Esophagus (tissue), 2 donors: ENCODE measurements around the gene HERPUD1. TPM values are rescaled to one million over a fixed set of nuclear protein-coding genes. Genes with fewer than 3 reads are reported as not detected.
"Not testable (repeated sequence)": the region's sequence is repeated elsewhere in the genome, so short reads cannot be mapped to it uniquely, and the experiment has no call there.

Experiments used
- H3K27ac ChIP-seq, 2 donors: one replicate each; pipeline ENCODE4 v1.5.1; 2013; ENCODE audit warnings: low read depth in 2 of 2, mild to moderate bottlenecking in 2 of 2, inconsistent platforms in 1 of 2, low read length in 1 of 2, moderate library complexity in 1 of 2
- H3K27me3 ChIP-seq, 2 donors: one replicate each; pipeline ENCODE4 v1.6.1; 2013; ENCODE audit warnings: low read length in 2 of 2, control low read depth in 1 of 2, mild to moderate bottlenecking in 1 of 2; ENCODE audit not compliant: insufficient read depth in 2 of 2, control insufficient read depth in 1 of 2
- H3K36me3 ChIP-seq, 2 donors: one replicate each; pipeline ENCODE4 v1.6.1; 2013; ENCODE audit warnings: low read length in 1 of 2; ENCODE audit not compliant: control insufficient read depth in 2 of 2, insufficient read depth in 2 of 2
- H3K4me1 ChIP-seq, 2 donors: one replicate each; pipeline ENCODE4 v1.6.1; 2013; ENCODE audit warnings: low read length in 1 of 2; ENCODE audit not compliant: control insufficient read depth in 2 of 2, insufficient read depth in 2 of 2
- H3K4me3 ChIP-seq, 2 donors: one replicate each; pipeline ENCODE4 v1.5.1; 2013; ENCODE audit warnings: low read length in 2 of 2, mild to moderate bottlenecking in 2 of 2, low read depth in 1 of 2, moderate library complexity in 1 of 2
- H3K9me3 ChIP-seq, 2 donors: one replicate each; pipeline ENCODE4 v1.6.1; 2013; ENCODE audit warnings: mild to moderate bottlenecking in 2 of 2, low read depth in 1 of 2, low read length in 1 of 2, moderate library complexity in 1 of 2; ENCODE audit not compliant: control insufficient read depth in 2 of 2, insufficient read depth in 1 of 2
- WGBS, 2 donors: extraction: QIAGEN DNeasy Blood & Tissue Kit; methylation state at CpG; one replicate each; pipeline ENCODE4 v1.1.7; 2013; 5-methylcytosine and 5-hydroxymethylcytosine counted together
- polyA plus RNA-seq, 2 donors: library from polyadenylated mRNA; stranded (reverse); fragments of 200-250 nt; gene quantifications; one replicate each; pipeline ENCODE4 v1.2.3, GENCODE V29; 2013
- donor health status: healthy with polysubstance abuse.
- donor health status: Bipolar disorder and iron deficiency.

HERPUD1 gene
- polyA plus RNA-seq, 2 donors, result 25.6 to 45.4 TPM

DNA sequence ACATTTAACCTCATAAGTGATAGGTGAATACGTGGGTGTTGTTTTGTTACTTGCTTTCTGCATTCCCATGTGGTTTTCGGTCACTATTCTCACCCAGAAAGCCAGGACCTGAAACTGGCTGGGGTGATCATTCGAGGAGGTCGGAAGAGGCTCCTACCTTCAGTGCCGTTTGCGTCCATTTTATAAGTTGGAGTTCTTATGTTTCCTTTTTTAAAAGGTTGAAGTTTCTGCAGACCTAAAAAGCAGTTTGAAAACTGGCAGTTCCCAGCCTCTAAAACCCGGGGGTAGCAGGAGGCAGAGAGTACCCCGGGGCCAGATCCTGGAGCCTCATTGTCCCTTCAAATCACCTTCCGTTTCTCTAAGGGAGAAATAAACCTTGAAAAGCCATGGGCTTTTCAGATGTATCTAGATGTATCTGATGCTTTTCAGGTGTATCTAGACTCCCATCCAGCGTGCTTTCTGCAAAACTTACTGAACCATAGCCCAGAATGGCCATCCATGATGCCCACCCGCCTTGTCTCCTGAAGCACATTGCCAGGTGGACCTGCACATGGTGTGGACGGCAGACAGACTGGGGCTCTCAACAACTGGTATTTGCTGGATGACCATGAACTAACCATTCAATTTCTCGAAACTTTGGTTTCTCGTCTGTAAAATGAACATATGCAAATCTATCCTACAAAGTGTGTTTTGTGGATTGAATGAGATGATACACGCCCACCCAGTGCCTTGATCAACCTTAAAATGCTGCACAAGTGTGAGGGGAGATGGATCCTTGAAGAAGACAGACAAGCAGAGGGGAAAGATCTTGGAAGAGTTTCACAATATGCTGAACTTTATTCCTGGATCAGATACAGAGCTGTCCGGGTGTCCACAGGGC, 58.7 kb downstream of the HERPUD1 start:
- Histone ChIP-seq H3K4me1 (peaks cover 0 to 14% of the 10 kb centered on the region in 2 donors), H3K36me3 (no peaks in the 10 kb centered on the region), H3K4me3 (peak overlapping the region in 1 of 2 donors; percentile 79), H3K27ac (peak overlapping the region in 1 of 2 donors; percentile 3), H3K27me3 (no peaks in the 10 kb centered on the region), H3K9me3 (no peaks in the 10 kb centered on the region)
- WGBS, 2 donors, result 53 to 62% methylated on average over 16 of the region's 16 CpGs

DNA sequence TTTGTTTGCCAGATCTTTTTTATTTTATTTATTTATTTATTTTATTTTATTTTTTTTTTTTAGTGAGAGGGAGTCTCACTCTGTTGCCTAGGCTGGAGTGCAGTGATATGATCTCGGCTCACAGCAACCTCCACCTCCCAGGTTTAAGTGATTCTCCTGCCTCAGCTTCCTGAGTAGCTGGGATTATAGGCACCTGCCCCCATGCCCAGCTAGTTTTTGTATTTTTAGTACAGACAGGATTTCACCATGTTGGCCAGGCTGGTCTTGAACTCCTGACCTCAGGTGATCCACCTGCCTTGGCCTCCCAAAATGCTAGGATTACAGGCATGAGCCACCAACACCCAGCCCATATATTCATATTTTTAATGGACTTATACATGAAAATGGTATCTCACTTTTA, 60.5 kb downstream of the HERPUD1 start:
- H3K9me3 ChIP-seq, H3K27me3 ChIP-seq, H3K27ac ChIP-seq, H3K36me3 ChIP-seq, H3K4me3 ChIP-seq: not testable (repeated sequence)
- H3K4me1 ChIP-seq, result peaks cover 0 to 10% of the 10 kb centered on the region in 2 donors
- WGBS, 2 donors, result 72 to 85% methylated on average over 1 of the region's 1 CpG

DNA sequence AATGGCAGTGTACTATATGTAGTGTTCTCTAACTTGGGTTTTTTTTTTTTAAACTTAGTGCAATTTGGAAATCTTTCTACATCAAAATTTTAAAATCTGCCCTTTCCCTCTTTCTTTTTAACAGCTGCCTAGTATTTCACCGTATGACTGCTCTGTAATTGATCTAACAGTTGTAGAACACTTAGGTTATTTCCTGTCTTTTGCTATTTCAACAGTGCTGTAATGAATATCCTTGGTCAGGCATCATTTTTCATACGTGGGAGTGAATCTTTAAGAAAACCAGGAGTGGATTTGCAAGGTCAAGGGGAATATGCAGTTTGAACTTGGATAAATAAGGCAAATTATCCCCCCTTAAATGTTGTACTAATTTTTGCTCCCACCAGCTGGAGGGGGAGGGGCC, 61.3 kb downstream of the HERPUD1 start:
- Histone ChIP-seq H3K4me3 (no peak overlapping the region), H3K9me3 (no peaks in the 10 kb centered on the region), H3K4me1 (peaks cover 0 to 8% of the 10 kb centered on the region in 2 donors), H3K27me3 (no peaks in the 10 kb centered on the region), H3K36me3 (no peaks in the 10 kb centered on the region), H3K27ac (no peak overlapping the region)
- 40 to 48% methylated on average over 2 of the region's 2 CpGs for WGBS, 2 donors

DNA sequence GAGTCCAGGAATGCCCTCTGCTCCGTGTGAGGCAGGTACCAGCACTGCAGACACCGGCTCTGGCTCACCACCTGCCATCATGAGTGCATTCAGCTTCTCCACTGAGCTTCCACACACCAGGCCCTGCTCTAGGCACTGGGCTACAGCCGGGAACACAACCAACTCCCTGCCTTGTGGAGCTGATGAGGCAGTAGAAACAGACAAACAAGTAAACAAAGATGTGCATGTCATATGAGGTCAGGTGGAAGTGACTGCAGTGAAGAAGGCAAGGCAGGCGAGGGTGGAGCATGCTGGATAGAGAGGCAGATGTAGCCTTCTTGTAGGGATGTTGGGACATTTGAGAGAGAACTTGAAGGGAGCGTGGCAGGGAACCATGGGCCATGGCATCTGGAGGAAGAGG, 62.4 kb downstream of the HERPUD1 start:
- no peak overlapping the region for H3K4me3 ChIP-seq
- no peak overlapping the region for H3K27ac ChIP-seq
- no peaks in the 10 kb centered on the region for H3K36me3 ChIP-seq
- H3K9me3 ChIP-seq, result no peaks in the 10 kb centered on the region
- 82 to 86% methylated on average over 5 of the region's 5 CpGs for WGBS, 2 donors
- peaks cover 0 to 4% of the 10 kb centered on the region in 2 donors for H3K4me1 ChIP-seq
- H3K27me3 ChIP-seq, result no peaks in the 10 kb centered on the region

Other genes with a start within 250 kb of the HERPUD1 start
- 1,000 to 10,000 TPM; 1,462 to 1,505 TPM for gene MT1X, start 249.7 kb upstream of the HERPUD1 start, polyA plus RNA-seq
- gene NUP93, start 202.0 kb upstream of the HERPUD1 start, polyA plus RNA-seq, result 10 to 100 TPM; 36.0 to 38.0 TPM
- gene SLC12A3, start 66.9 kb upstream of the HERPUD1 start, polyA plus RNA-seq, result under 1 TPM; 0.04 to 0.06 TPM
- gene CETP, start 29.8 kb downstream of the HERPUD1 start, polyA plus RNA-seq, result under 1 TPM in 1 of 2 donors, not detected in 1; 0.06 TPM
- 10 to 100 TPM; 11.3 to 21.7 TPM for gene NLRC5, start 57.4 kb downstream of the HERPUD1 start, polyA plus RNA-seq
- gene CPNE2, start 160.4 kb downstream of the HERPUD1 start, polyA plus RNA-seq, result 10 to 100 TPM; 18.3 to 24.5 TPM